ENCODE results near the gene ATG13.
A peak's percentile ranks its signal among the peaks of the same experiment; 100 is the strongest.
"Not testable (repeated sequence)": the region's sequence is repeated elsewhere in the genome, so short reads cannot be mapped to it uniquely, and the experiment has no call there.

The ATG13 gene

DNA sequence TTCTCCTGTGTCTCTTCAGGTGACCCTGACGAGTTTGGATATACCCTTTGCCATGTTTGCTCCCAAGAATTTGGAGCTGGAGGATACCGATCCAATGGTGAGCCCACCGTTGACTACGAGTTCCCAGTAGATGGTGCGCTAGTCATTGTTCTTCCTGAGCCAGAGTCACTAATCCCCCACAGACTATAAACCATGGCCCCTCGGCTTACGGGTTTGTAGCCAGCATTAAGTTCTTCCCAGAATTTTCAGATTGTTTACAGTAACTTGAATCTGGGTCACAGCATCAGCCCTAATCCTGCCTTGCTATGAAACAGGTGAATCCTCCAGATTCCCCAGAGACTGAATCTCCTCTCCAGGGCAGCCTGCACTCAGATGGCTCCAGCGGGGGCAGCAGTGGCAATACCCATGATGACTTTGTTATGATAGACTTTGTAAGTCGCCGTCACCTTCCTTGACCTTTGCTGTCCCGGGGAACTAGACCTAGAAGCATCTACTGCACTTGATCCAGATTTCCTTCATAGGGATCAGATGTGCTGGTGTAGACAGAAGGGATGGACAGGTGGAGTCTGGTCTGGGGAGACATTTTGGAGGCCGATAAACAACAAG, 51.2 kb downstream of the ATG13 start:
- TF ChIP-seq, protein P1, sequence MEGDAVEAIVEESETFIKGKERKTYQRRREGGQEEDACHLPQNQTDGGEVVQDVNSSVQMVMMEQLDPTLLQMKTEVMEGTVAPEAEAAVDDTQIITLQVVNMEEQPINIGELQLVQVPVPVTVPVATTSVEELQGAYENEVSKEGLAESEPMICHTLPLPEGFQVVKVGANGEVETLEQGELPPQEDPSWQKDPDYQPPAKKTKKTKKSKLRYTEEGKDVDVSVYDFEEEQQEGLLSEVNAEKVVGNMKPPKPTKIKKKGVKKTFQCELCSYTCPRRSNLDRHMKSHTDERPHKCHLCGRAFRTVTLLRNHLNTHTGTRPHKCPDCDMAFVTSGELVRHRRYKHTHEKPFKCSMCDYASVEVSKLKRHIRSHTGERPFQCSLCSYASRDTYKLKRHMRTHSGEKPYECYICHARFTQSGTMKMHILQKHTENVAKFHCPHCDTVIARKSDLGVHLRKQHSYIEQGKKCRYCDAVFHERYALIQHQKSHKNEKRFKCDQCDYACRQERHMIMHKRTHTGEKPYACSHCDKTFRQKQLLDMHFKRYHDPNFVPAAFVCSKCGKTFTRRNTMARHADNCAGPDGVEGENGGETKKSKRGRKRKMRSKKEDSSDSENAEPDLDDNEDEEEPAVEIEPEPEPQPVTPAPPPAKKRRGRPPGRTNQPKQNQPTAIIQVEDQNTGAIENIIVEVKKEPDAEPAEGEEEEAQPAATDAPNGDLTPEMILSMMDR (IDR thresholded peaks at IDR 0.05; ENCODE audit: insufficient read depth, missing control alignments): no peak
- DNase-seq (ENCODE audit: insufficient read length, low spot score) (no peak), FAIRE-seq (no peak)

DNA sequence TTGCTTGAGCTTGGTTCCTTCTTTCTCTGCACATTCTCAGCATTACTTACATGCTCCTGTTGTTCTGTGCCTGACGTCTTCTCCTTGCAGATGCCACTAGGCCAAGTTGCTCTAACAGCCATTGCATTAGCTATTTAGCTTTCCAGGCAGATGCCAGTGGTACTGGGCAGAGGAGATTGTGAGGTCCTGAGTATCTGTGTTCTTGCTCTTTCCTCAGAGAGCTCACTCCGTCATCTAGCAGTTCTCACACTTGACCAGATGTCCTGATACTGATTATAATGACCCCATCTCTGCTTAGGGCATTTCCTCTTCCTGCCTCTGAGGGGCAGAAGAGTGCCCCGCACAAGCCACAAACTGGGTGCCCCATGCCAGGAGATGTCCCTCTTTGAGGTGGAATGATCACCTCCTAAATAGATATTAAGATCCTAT, 52.4 kb downstream of the ATG13 start:
- no peak for DNase-seq (ENCODE audit: insufficient read length, low spot score)
- TF ChIP-seq, protein P1 (IDR thresholded peaks at IDR 0.05; ENCODE audit: insufficient read depth, missing control alignments): peak; percentile 29
- FAIRE-seq: no peak

DNA sequence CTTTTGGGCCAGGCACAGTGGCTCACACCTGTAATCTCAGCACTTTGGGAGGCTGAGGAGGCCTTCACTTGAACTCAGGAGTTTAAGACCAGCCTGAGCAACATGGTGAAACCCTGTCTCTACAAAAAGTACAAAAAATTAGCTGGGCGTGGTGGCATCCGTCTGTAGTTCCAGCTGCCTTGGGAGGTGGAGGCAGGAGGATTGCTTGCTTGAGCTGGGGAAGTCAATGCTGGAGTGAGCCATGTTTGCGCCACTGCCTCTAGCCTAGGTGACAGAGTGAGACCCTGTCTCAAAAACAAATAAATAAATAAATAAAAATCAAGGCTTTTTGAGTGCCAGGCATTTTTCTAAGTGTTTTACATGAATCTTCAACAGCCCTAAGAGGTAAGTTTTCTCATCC, 53.2 kb downstream of the ATG13 start:
- FAIRE-seq; DNase-seq (ENCODE audit: insufficient read length, low spot score): not testable (repeated sequence)

DNA sequence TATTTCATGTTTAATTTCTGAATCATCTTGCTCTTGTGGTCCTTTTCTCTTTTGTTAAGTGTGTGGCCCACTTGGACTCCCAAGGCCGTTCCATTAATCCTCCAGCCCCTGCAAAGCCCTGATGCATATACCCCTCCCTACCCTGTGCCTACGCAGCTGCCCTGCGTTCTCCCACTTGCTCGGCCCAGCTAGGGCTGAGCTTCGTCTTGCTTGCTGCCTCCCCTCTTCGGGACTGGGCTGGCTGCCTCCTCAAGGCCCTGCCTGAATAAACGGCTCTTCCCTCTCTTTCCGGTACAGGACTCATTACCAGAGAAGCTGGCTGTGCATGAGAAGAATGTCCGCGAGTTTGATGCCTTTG, 54.6 kb downstream of the ATG13 start:
- TF ChIP-seq, protein P1 (IDR thresholded peaks at IDR 0.05; ENCODE audit: insufficient read depth, missing control alignments): no peak
- DNase-seq (ENCODE audit: insufficient read length, low spot score) (no peak), FAIRE-seq (no peak)

DNA sequence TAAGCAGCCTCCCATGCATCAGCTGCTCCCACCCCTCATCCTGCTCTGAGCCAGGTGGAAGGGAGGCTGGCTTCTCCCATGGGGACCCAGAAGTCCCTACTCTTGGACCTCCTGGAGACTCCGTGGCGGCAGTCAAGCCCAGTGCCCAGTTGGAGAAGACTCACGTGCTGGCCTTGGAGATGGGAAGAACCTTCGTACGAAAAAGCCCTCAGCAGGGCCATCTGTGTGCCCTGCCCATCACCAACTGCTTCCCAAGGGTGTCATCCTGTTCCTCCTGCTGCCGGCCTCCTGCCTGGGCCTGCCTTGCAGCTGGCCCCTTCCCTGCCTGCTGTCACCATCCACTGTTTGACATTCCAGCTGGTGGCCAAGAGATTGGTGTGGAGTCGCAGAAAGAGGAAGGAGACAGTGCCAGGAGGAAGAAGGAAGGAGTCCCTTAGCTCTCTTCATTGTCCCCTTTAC, 55.1 kb downstream of the ATG13 start:
- no peak for FAIRE-seq
- DNase-seq (ENCODE audit: insufficient read length, low spot score): no peak
- TF ChIP-seq, protein P1 (IDR thresholded peaks at IDR 0.05; ENCODE audit: insufficient read depth, missing control alignments): no peak

DNA sequence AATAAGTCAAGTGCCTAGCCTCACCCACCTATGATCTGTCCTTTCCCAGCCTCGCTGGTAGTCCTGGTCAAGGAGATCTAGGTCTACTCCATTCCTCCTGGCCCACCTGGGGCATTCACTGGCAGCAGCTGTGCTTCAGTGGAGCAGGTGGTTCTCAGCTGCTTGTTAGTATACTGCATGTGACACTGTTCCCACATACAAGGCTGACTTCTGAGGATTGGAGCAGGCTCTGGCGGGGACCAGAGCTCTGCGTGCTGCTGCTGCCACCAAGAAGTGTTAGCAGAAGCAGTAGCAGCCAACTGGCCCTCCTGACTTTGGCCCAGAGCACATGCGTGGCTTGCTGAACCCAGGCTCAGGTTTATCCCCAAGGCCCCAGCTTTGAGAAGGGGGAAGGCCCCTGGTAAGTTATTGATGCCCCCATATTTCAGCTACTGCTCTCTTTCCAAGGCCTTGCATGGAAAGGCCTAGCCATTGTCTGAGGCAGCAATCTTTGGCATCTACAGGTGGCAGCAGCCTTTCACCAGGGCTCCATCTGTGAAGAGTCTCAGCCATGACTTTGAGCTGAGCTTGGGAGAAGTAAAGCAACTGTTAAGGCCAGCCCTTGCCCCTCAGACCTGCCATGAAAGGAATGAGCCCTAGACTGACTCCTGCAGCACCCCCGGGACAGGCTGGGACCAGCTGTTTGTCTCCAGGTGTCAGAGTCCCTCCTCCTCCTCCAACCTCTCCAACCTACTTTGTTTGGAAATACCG, 56.5 kb downstream of the ATG13 start:
- TF ChIP-seq, protein P1 (IDR thresholded peaks at IDR 0.05; ENCODE audit: insufficient read depth, missing control alignments): no peak
- no peak for FAIRE-seq
- DNase-seq (ENCODE audit: insufficient read length, low spot score): no peak

DNA sequence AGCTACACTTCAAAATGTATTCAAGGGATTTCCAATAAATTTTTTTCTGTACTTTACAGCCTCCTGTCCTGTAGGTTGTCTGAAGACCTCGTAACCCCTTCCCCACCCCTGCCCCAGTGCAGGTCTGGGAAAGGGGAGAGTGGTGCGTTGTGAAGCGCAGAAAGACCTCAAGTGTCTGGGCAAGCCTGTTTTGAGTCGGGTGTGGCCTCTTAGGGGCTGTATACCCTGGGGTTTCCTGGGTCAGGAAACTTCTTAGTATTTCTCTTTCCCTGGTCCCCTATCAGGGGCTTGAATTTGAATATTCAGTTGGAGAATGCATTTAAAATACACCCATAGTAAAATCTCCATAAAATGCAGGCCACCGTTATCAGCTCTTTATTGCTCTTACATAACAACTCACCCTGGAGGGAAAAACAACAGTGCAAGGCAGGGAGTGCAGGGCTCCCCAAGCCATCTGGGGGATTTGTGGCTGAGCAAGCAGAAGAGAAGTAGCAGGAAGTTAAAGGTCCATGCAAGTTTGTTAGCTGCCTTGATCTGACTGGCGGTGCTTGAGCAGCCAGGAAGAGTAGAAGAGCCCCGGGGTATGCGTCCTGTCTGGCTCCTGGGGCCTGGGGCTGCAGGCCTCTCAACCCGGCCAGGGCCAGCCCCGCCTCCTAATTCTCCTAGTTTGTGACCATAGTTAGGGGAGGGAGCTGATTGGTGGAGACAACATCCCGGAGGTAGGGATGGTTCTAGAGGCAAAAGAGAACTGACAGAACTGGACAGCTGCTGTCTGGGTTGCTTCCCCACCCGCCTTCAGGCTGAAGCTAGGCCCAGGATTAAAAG, 57.3 kb downstream of the ATG13 start:
- no peak for DNase-seq (ENCODE audit: insufficient read length, low spot score)
- FAIRE-seq: no peak
- TF ChIP-seq, protein P1 (IDR thresholded peaks at IDR 0.05; ENCODE audit: insufficient read depth, missing control alignments): no peak

All from D721Med (cell line).